ENCODE data around the gene ATP6V1C2.

ATP6V1C2 gene

DNA sequence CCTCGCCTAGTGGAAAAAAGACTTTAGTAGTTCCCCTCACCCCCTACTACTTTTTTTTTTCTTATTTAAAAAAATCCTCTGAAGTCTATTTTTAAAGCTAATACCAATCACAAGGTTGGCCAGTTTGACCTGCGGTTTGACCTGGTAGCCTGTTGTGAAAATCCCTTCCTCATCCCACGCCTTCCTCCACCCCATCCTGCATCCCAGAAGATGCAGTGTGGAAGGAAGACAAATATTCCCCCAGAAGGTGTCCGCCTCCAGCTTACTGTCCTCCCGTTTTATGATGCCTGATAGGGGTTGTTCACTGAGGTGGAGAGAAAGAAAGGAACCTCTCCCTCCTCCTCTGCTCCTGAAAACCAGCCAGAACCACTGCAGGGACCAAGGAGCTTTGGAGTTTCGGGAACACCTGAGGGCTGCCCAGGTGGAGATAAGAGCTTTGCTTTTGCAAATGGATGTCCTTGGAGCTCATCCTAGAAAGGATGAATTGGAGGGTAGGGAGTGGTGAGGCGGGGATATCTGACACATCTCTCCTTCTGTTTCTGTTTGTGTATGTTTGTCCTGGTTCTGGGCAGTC lies 909 bp downstream of the ATP6V1C2 start:
- in situ Hi-C loops (cut with HindIII; ENCODE audit: low sequenced_read_pairs) = no loop called here
- H3K4me3 ChIP-seq (ENCODE audit: low read depth, low read length) = no peak overlapping the region
- no peak for DNase-seq (ENCODE audit: low read depth, low spot score)
- TF ChIP-seq CTCF (IDR thresholded peaks at IDR 0.05; ENCODE audit: low read depth, low read length) = no peak

GRCh38 chr2:10732924-10733565 lies 11.6 kb downstream of the ATP6V1C2 start:
- in situ Hi-C loops (cut with HindIII; ENCODE audit: low sequenced_read_pairs) = no loop called here
- DNase-seq (ENCODE audit: low read depth, low spot score) = no peak
- no peak for TF ChIP-seq CTCF (IDR thresholded peaks at IDR 0.05; ENCODE audit: low read depth, low read length)

DNA sequence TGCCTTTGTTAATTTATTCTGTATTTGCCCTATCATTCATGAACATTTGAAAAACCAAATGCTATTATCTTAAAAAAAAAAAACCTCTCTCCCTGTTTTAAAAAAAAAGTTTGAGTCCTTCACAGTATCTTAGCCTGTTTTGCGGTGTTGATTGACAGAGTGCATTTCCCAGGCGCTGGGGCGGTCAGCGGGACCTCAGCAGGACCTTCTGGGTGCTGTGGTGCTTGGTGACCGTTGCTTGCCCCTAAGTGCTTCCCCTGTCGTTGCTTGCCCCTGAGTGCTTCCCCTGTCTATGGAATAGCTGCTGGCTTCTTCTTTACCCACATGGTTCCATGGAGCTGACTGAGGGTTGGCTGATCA lies 12.1 kb downstream of the ATP6V1C2 start:
- in situ Hi-C loops (cut with HindIII; ENCODE audit: low sequenced_read_pairs) = no loop called here
- H3K4me3 ChIP-seq (ENCODE audit: low read depth, low read length) = no peak overlapping the region
- no peak for TF ChIP-seq CTCF (IDR thresholded peaks at IDR 0.05; ENCODE audit: low read depth, low read length)
- no peak for DNase-seq (ENCODE audit: low read depth, low spot score)

More at GRCh38 chr2:10732924-10733565, 11.6 kb downstream of the ATP6V1C2 start:
- no peak overlapping the region for H3K4me3 ChIP-seq (ENCODE audit: low read depth, low read length)

GRCh38 chr2:10733980-10734379 lies 12.6 kb downstream of the ATP6V1C2 start:
- in situ Hi-C loops (cut with HindIII; ENCODE audit: low sequenced_read_pairs) = no loop called here
- no peak for TF ChIP-seq CTCF (IDR thresholded peaks at IDR 0.05; ENCODE audit: low read depth, low read length)
- no peak for DNase-seq (ENCODE audit: low read depth, low spot score)
- H3K4me3 ChIP-seq (ENCODE audit: low read depth, low read length) = no peak overlapping the region

- in situ Hi-C loops (cut with HindIII; ENCODE audit: low sequenced_read_pairs) = no loop called here
- H3K4me3 ChIP-seq (ENCODE audit: low read depth, low read length) = no peak overlapping the region
- DNase-seq (ENCODE audit: low read depth, low spot score) = no peak
- no peak for TF ChIP-seq CTCF (IDR thresholded peaks at IDR 0.05; ENCODE audit: low read depth, low read length)
Observed at GRCh38 chr2:10738192-10738591, 16.8 kb downstream of the ATP6V1C2 start.

GRCh38 chr2:10740226-10740625 lies 18.8 kb downstream of the ATP6V1C2 start:
- H3K4me3 ChIP-seq (ENCODE audit: low read depth, low read length) = no peak overlapping the region
- in situ Hi-C loops (cut with HindIII; ENCODE audit: low sequenced_read_pairs) = no loop called here
- no peak for TF ChIP-seq CTCF (IDR thresholded peaks at IDR 0.05; ENCODE audit: low read depth, low read length)
- DNase-seq (ENCODE audit: low read depth, low spot score) = no peak

All from astrocyte of the spinal cord (primary cell).